OCI-LY3 (cell line): ENCODE measurements around the gene MAP2K4.

Experiments
- EZH2phosphoT487 ChIP-seq: fragments of 200-600 bp; shearing (Covaris generic); IDR thresholded peaks from 2 replicates; pipeline ENCODE4 v1.6.1; 2018; ENCODE audit warnings: antibody characterized with exemption, mixed run types, low read depth
- TF ChIP-seq, protein P1 (sequence below): fragments of 200-600, 300-600 bp; sonication (generic); IDR thresholded peaks from 2 replicates; pipeline ENCODE4 v1.5.1; 2014; ENCODE audit warnings: antibody characterized with exemption, low read length, low read depth

GRCh38 chr17:12097326-12097725, 76.6 kb downstream of the MAP2K4 start:
- TF ChIP-seq, protein P1, sequence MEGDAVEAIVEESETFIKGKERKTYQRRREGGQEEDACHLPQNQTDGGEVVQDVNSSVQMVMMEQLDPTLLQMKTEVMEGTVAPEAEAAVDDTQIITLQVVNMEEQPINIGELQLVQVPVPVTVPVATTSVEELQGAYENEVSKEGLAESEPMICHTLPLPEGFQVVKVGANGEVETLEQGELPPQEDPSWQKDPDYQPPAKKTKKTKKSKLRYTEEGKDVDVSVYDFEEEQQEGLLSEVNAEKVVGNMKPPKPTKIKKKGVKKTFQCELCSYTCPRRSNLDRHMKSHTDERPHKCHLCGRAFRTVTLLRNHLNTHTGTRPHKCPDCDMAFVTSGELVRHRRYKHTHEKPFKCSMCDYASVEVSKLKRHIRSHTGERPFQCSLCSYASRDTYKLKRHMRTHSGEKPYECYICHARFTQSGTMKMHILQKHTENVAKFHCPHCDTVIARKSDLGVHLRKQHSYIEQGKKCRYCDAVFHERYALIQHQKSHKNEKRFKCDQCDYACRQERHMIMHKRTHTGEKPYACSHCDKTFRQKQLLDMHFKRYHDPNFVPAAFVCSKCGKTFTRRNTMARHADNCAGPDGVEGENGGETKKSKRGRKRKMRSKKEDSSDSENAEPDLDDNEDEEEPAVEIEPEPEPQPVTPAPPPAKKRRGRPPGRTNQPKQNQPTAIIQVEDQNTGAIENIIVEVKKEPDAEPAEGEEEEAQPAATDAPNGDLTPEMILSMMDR, result no peak
- no peak for TF ChIP-seq EZH2phosphoT487
